ENCODE results near the gene NEIL3. TPM values are rescaled to one million over a fixed set of nuclear protein-coding genes. Genes with fewer than 3 reads are reported as not detected.

NEIL3 gene
- total RNA-seq, 1 donor from 2014 or later = 18.2 TPM

DNA sequence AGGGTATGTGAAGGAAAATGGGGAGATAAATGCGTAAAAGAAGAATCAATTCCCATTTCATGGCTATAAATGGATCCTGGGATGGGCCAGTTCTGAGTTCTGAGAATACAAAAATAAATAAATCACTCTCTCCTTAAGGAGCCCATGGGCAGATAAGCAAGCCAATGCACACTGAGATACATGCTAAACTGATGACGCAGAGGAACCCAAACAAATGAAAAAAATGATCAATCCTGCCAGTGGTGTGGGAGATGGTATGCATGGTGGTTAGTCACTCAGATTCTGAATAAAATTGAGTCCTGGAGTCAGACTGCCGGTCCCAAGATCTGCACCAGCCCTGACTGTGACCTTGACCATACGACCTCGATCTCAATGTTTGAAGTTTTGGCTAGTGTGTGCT is 59.7 kb downstream of the NEIL3 start:
- Mint-ChIP-seq H3K4me1 (peaks cover 6% of the 10 kb centered on the region), H3K27ac (ENCODE audit: unreplicated experiment) (no peak overlapping the region), H3K4me3 (no peak overlapping the region), H3K9me3 (no peaks in the 10 kb centered on the region), H3K36me3 (ENCODE audit: low read depth) (peaks cover 7% of the 10 kb centered on the region), H3K27me3 (ENCODE audit: low read depth) (no peaks in the 10 kb centered on the region)
- no peak for DNase-seq (ENCODE audit: low read depth, low spot score)
- TF ChIP-seq, protein P1, sequence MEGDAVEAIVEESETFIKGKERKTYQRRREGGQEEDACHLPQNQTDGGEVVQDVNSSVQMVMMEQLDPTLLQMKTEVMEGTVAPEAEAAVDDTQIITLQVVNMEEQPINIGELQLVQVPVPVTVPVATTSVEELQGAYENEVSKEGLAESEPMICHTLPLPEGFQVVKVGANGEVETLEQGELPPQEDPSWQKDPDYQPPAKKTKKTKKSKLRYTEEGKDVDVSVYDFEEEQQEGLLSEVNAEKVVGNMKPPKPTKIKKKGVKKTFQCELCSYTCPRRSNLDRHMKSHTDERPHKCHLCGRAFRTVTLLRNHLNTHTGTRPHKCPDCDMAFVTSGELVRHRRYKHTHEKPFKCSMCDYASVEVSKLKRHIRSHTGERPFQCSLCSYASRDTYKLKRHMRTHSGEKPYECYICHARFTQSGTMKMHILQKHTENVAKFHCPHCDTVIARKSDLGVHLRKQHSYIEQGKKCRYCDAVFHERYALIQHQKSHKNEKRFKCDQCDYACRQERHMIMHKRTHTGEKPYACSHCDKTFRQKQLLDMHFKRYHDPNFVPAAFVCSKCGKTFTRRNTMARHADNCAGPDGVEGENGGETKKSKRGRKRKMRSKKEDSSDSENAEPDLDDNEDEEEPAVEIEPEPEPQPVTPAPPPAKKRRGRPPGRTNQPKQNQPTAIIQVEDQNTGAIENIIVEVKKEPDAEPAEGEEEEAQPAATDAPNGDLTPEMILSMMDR (conservative IDR thresholded peaks at IDR 0.05) = no peak

DNA sequence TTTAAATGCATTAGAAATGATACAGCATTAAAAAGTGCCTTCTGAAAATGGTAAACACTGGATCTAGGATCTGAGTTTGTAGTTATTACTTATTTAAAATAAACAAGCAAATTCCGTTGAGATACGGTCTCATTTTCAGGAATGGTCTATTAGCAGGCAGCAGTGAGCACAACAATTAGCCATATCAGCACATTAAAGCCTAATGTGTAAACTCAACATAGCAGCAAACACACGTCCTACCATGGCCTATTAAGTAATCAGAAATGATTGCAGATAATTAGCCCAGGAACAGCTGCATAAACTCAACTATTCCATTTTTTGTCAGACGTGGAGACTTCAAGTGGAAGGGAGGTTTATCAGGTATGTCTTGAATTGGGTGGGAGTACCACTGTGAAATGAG is 61.8 kb downstream of the NEIL3 start:
- H3K27ac Mint-ChIP-seq (ENCODE audit: unreplicated experiment) = no peak overlapping the region

DNA sequence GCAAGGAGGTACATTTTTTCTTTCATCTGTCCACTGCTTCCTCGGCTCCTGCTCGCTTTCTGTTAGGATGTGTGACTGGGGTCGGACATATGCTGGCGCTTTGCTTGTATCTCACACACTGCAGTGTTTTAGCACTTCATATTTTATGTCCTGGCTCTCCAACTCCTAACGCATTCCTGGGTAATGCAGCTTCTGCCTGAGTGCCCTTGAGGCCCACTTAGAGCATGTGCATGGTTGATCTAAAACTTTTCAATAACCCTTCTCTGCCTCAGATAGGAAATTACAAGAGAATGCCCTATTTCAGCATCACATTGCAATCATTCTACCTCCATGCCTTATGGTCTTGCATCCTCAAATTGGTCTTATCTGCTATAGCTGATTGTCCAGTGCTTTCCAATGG is 65.3 kb downstream of the NEIL3 start:
- DNase-seq (ENCODE audit: low read depth, low spot score) = no peak

More for the DNA sequence above, 61.8 kb downstream of the NEIL3 start:
- no peaks in the 10 kb centered on the region for H3K27me3 Mint-ChIP-seq (ENCODE audit: low read depth)
- H3K36me3 Mint-ChIP-seq (ENCODE audit: low read depth) = peaks cover 3% of the 10 kb centered on the region
- no peak for DNase-seq (ENCODE audit: low read depth, low spot score)
- no peak overlapping the region for H3K4me3 Mint-ChIP-seq
- no peaks in the 10 kb centered on the region for H3K9me3 Mint-ChIP-seq
- peaks cover 24% of the 10 kb centered on the region for H3K4me1 Mint-ChIP-seq
- TF ChIP-seq, protein P1 (conservative IDR thresholded peaks at IDR 0.05) = no peak

DNA sequence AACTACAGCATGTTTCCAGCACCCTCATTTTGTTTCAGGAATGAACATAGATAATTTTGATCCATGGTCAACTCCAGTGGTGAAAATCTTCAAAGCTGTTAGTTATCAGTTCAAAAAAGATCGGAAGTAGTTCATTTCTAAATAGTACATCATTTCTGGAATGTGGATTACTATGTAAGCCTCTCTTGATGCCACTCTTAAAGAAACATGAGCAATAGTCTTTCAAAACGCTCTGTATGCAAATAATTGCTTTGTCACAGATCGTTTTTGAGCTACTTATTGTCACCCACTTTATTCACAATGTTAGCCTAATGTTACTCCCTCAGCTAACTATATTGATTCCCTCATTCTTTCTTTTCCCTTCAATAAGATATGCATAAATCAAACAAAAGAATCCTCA is 65.7 kb downstream of the NEIL3 start:
- H3K27ac Mint-ChIP-seq (ENCODE audit: unreplicated experiment) = no peak overlapping the region
- no peak for DNase-seq (ENCODE audit: low read depth, low spot score)
- H3K4me1 Mint-ChIP-seq = peaks cover 24% of the 10 kb centered on the region
- no peaks in the 10 kb centered on the region for H3K9me3 Mint-ChIP-seq
- no peaks in the 10 kb centered on the region for H3K27me3 Mint-ChIP-seq (ENCODE audit: low read depth)
- H3K4me3 Mint-ChIP-seq = no peak overlapping the region
- H3K36me3 Mint-ChIP-seq (ENCODE audit: low read depth) = no peaks in the 10 kb centered on the region
- TF ChIP-seq, protein P1 (conservative IDR thresholded peaks at IDR 0.05) = no peak

More for the DNA sequence above, 65.3 kb downstream of the NEIL3 start:
- Mint-ChIP-seq H3K9me3 (no peaks in the 10 kb centered on the region), H3K4me3 (no peak overlapping the region), H3K36me3 (ENCODE audit: low read depth) (no peaks in the 10 kb centered on the region), H3K27ac (ENCODE audit: unreplicated experiment) (no peak overlapping the region), H3K27me3 (ENCODE audit: low read depth) (no peaks in the 10 kb centered on the region), H3K4me1 (peaks cover 24% of the 10 kb centered on the region)
- TF ChIP-seq, protein P1 (conservative IDR thresholded peaks at IDR 0.05) = no peak

DNA sequence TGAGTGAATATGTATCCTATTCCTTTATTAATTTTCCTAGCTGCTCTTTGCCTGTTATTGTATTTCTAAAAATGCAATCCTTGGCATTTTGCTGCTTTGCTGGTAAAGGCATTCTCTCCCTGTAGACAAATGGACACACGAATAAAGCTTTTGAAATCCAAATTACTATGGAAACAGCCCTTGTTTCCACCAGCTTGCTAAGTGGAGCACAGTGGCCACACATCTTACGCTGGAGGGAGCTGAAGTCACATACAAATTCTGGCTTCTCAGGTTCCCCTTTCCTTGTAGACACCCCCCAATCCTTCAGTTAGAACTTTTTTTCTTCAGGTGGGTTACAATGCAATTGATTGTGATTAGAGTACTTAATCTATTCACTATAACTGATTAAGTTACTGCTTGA is 66.3 kb downstream of the NEIL3 start:
- H3K36me3 Mint-ChIP-seq (ENCODE audit: low read depth) = no peaks in the 10 kb centered on the region
- H3K4me3 Mint-ChIP-seq = no peak overlapping the region
- no peak overlapping the region for H3K27ac Mint-ChIP-seq (ENCODE audit: unreplicated experiment)
- no peaks in the 10 kb centered on the region for H3K9me3 Mint-ChIP-seq
- DNase-seq (ENCODE audit: low read depth, low spot score) = no peak
- H3K27me3 Mint-ChIP-seq (ENCODE audit: low read depth) = no peaks in the 10 kb centered on the region
- TF ChIP-seq, protein P1 (conservative IDR thresholded peaks at IDR 0.05) = no peak
- peaks cover 24% of the 10 kb centered on the region for H3K4me1 Mint-ChIP-seq
